ENCODE results near the gene CCNK. TPM values are rescaled to one million over a fixed set of nuclear protein-coding genes. Genes with fewer than 3 reads are reported as not detected.

CCNK gene
- total and polyA plus RNA-seq, 4 donors: 17.0 to 91.9 (median 33.5) TPM

- H3K9me3 ChIP-seq (ENCODE audit: control insufficient read depth in 4 of 4, insufficient read depth in 3 of 4, low read length in 3 of 4): no peaks in the 10 kb centered on the region
- 81 to 85% methylated on average over 6 of the region's 6 CpGs for WGBS, 2 donors
- H3K4me3 ChIP-seq: no peak overlapping the region
- H3K27me3 ChIP-seq (ENCODE audit: control insufficient read depth in 3 of 3, insufficient read depth in 3 of 3, low read length in 2 of 3): no peaks in the 10 kb centered on the region
- no peak overlapping the region for H3K9ac ChIP-seq (ENCODE audit: insufficient read depth in 1 of 2, low read length in 2 of 2)
- ATAC-seq (ENCODE audit: insufficient read depth, low FRiP score) (no peak), DNase-seq (no peak)
- TF ChIP-seq CTCF (IDR thresholded peaks at IDR 0.05; ENCODE audit: control extremely low read depth, extremely low read depth): no peak
- H3K36me3 ChIP-seq (ENCODE audit: control insufficient read depth in 4 of 4, insufficient read depth in 4 of 4, low read length in 4 of 4): no peaks in the 10 kb centered on the region
- H3K27ac ChIP-seq (ENCODE audit: low read depth in 1 of 2, low read length in 1 of 2): no peak overlapping the region
- H3K4me1 ChIP-seq (ENCODE audit: control insufficient read depth in 5 of 5, insufficient read depth in 5 of 5, low read length in 5 of 5): peaks cover 0 to 22% (median 3%) of the 10 kb centered on the region in 5 donors
These were observed 64.4 kb downstream of the CCNK start for GRCh38 chr14:99545586-99545985.

- no peaks in the 10 kb centered on the region for H3K27me3 ChIP-seq (ENCODE audit: control insufficient read depth in 3 of 3, insufficient read depth in 3 of 3, low read length in 2 of 3)
- 75 to 80% methylated on average over 13 of the region's 13 CpGs for WGBS, 2 donors
- H3K27ac ChIP-seq (ENCODE audit: low read depth in 1 of 2, low read length in 1 of 2): no peak overlapping the region
- TF ChIP-seq CTCF (IDR thresholded peaks at IDR 0.05; ENCODE audit: control extremely low read depth, extremely low read depth): no peak
- H3K4me1 ChIP-seq (ENCODE audit: control insufficient read depth in 5 of 5, insufficient read depth in 5 of 5, low read length in 5 of 5): peaks cover 0 to 20% (median 0%) of the 10 kb centered on the region in 5 donors
- no peak overlapping the region for H3K9ac ChIP-seq (ENCODE audit: insufficient read depth in 1 of 2, low read length in 2 of 2)
- no peak overlapping the region for H3K4me3 ChIP-seq
- no peak for ATAC-seq (ENCODE audit: insufficient read depth, low FRiP score)
- no peak for DNase-seq
- no peaks in the 10 kb centered on the region for H3K9me3 ChIP-seq (ENCODE audit: control insufficient read depth in 4 of 4, insufficient read depth in 3 of 4, low read length in 3 of 4)
- no peaks in the 10 kb centered on the region for H3K36me3 ChIP-seq (ENCODE audit: control insufficient read depth in 4 of 4, insufficient read depth in 4 of 4, low read length in 4 of 4)
These were observed 65.1 kb downstream of the CCNK start for GRCh38 chr14:99546234-99546879.

GRCh38 chr14:99548255-99548654 is 67.0 kb downstream of the CCNK start:
- no peak overlapping the region for H3K27ac ChIP-seq (ENCODE audit: low read depth in 1 of 2, low read length in 1 of 2)
- no peaks in the 10 kb centered on the region for H3K36me3 ChIP-seq (ENCODE audit: control insufficient read depth in 4 of 4, insufficient read depth in 4 of 4, low read length in 4 of 4)
- H3K9ac ChIP-seq (ENCODE audit: insufficient read depth in 1 of 2, low read length in 2 of 2): no peak overlapping the region
- DNase-seq (no peak), ATAC-seq (ENCODE audit: insufficient read depth, low FRiP score) (no peak)
- 93 to 94% methylated on average over 18 of the region's 18 CpGs for WGBS, 2 donors
- peaks cover 0 to 14% (median 0%) of the 10 kb centered on the region in 5 donors for H3K4me1 ChIP-seq (ENCODE audit: control insufficient read depth in 5 of 5, insufficient read depth in 5 of 5, low read length in 5 of 5)
- H3K4me3 ChIP-seq: no peak overlapping the region
- H3K27me3 ChIP-seq (ENCODE audit: control insufficient read depth in 3 of 3, insufficient read depth in 3 of 3, low read length in 2 of 3): no peaks in the 10 kb centered on the region
- TF ChIP-seq CTCF (IDR thresholded peaks at IDR 0.05; ENCODE audit: control extremely low read depth, extremely low read depth): no peak
- no peaks in the 10 kb centered on the region for H3K9me3 ChIP-seq (ENCODE audit: control insufficient read depth in 4 of 4, insufficient read depth in 3 of 4, low read length in 3 of 4)
